Stimulated activated naive CD4-positive, alpha-beta T cell (primary cell): ENCODE measurements around the gene CUBN.

Experiments used
- DNase-seq, 6 experiments: peaks; one replicate each; lab custom pipeline; 2025; lab: John Stamatoyannopoulos, UW

Gene CUBN

GRCh38 chr10:16950656-16951601 lies 178.7 kb downstream of the CUBN start:
- no peak for DNase-seq

DNA sequence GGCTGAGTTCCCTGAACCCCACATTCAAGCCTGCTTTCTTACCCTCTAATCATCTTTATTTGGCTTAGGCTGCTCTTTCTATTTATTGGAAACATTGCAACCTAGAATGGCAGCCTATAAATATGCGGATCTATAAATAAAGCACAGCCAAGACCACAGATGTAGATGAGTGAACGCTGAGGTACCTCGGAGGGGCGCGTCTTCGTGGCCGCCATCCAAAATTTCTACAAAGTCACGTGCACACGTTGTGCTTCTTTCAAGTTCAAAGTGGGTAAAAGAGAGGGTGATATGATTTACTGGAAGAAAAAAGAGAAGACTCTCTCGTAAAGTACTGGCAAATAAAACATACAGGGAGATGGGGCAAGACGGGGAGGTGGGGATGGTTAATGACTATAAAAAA lies 179.8 kb downstream of the CUBN start:
- no peak for DNase-seq

- no peak for DNase-seq
These were observed 181.2 kb downstream of the CUBN start for GRCh38 chr10:16948361-16948760.

GRCh38 chr10:16947069-16947468 lies 182.5 kb downstream of the CUBN start:
- no peak for DNase-seq

DNA sequence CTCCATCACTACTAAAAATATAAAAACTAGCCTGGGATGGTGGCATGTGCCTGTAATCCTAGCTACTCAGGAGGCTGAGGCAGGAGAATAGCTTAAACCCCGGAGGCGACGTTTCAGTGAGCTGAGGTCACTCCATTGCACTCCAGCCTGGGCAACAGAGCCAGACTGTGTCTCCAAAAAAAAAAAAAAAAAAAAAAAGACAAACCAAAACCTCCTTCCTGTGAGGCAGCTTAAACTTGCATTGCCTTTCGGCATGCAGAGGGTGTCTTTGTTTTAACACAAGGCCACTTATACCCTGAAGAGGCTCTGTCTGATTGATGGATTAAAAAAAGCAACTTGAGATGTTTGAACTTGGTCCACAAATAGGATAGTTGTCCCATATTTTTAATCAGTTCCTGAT lies 184.0 kb downstream of the CUBN start:
- no peak for DNase-seq

GRCh38 chr10:16944986-16945385 lies 184.6 kb downstream of the CUBN start:
- DNase-seq = no peak

DNA sequence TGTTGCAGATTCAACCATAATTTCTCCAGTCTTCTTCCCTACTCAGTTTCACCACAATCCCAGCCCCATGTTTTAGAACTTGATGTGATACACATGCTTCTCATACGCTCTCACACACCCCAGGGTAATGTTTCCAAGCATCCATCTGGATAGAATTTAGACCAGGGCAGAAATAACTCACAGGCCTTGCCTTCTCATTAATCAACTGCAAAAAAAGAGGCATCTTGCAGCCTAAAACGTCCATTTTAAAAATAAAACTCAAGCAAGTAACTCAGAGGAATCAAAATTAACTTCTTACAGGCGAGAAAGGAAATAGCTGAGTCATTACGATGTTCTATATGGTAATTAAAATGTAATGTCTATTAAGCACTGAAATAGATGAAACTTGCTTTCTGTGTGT lies 185.2 kb downstream of the CUBN start:
- DNase-seq = no peak

DNA sequence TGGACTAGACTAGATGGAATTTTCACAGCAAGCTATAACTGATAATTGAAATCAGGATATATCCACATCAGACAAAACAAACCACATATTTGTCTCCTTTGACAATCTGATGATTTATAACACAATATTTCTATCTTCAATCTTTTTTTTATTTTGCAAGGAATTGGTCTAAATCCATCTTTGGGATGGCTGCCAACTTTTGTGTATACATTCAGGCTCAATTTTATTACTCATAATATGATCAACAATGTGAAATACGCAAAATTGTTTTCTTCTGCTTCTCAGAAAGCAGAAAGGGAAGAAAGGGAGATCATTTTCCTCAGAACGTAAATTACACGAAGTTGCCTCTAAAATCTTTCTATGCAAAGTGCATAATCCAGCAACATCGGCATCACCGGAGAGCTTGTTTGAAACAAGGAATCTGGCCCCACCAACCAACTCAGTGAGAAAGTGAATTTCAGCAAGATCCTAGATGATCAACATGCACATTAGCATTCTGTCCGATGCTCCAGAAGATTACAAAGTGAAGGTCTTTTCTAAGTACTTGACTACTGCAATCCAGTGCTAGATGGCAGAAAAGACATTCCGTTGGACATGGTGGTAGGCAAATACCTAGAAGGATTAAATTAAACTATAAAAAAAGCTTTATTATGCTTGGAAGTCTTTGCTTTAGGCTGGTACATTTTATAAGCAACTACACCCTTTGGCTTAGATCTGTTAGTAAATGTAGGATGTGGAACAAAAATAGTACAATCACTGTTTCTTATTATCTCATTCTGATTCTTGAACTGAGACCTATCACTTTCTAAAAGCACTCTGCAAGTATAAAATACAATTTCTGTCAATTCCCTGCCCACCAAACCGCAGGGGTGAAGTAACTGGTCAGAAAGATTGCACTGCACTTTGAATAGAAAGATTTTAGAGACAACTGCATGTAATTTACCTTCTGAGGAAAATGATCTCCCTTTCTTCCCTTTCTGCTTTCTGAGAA lies 186.0 kb downstream of the CUBN start:
- no peak for DNase-seq

DNA sequence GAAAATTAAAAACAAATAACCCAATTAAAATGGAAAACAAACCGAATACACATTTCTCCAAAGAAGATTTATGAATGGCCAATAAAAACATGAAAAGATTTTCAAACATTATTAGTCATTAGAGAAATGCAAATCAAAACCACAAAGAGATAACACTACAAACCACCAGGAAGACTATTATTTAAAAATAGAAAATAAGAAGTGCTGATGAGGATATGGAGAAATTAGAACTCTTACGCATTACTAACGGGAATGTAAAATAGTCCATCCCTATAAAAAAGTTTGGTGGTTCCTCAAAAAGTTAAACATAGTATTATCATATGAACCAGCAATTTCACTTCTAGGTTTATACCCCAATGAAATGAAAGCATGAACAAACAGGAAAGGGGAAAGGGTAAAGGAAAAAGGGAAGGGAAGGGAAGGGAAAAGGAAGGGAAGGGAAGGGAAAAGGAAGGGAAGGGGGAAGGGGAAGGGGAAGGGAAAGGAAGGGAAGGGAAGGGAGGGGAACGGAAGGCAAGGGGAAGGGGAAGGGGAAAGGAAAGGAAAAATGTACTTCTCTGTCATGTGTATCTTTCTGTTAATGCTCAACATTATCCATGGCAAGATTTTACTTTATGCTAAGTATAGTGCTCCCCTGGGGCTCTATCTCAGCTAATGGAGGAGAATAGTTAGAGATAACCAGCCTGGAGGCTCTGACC lies 187.1 kb downstream of the CUBN start:
- no peak for DNase-seq

GRCh38 chr10:16941870-16942269 lies 187.7 kb downstream of the CUBN start:
- no peak for DNase-seq

DNA sequence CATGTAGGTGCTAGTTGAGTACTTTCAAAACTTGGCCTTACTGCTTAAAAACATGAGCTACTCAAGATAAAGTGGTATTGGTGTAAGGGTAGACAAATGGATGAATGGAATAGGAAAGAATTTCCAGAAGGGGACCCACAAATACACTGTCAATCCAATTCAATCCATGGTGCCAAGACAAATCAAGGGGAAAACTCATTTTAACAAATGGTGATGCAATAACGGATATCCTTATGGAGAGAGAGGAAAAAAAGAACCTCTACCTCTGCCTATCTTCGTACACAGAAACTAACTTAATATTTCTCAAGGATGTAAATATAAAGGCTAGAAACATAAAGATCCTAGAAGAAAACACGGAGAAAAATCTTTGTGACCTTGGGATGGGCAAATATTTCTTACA lies 188.5 kb downstream of the CUBN start:
- no peak for DNase-seq

GRCh38 chr10:16938952-16939351 lies 190.7 kb downstream of the CUBN start:
- no peak for DNase-seq

DNA sequence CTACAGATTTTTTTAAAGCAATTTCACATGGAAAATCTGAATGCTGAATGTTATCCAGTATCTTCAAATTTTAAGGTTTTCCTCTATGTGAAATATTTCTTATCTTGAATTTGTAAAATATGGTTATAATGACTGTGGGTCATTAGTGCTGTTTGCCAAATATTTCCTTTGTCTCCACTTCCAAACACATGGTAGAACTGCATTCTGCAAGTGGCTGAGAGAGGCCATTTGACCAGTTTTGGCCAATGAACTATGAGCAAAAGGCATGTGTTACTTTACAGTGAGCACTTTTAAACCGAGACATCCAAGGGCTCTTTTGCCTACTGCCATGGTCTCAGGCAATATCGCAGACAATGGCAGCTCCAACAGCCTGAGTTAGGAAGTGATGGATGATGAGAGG lies 195.2 kb downstream of the CUBN start:
- no peak for DNase-seq

GRCh38 chr10:16933783-16934182 lies 195.8 kb downstream of the CUBN start:
- no peak for DNase-seq

- no peak for DNase-seq
These were observed 197.7 kb downstream of the CUBN start for GRCh38 chr10:16931930-16932329.

GRCh38 chr10:16930540-16930939 lies 199.1 kb downstream of the CUBN start:
- DNase-seq = no peak

DNA sequence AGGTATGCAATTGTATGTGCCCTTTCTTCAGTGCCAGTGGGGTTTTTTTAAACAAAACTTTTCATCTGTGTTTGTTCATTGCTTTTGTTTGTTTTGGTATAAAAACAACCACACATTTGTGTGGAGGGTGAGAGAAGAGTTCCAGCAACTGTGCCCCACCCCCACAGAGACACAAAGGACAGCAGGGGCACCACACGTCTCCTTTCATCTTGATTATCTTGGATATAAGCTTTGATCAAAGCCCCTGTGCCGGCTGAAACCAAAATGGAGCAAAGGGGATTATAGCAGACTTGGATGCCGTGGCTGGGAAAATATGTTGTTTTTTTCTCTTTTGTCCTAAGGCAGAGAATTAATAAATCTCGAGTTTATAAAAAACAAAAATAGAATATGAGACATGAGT lies 200.5 kb downstream of the CUBN start:
- DNase-seq = no peak

- DNase-seq = no peak
These were observed 202.1 kb downstream of the CUBN start for GRCh38 chr10:16927546-16927945.

DNA sequence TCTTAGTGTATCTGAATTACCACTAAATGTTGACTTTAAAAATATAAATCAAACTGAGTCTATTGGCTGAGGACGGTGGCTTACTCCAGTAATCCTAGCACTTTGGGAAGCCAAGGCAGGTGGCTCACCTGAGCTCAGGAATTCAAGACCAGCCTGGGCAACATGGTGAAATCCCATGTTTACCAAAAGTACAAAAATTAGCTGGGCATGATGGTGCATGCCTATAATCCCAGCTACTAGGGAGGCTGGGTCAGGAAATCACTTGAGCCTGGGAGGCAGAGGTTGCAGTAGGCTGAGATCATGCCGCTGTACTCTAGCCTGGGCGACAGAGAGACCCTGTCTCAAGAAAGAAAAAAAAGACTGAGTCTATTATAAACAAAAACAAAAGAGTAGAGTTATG lies 205.9 kb downstream of the CUBN start:
- DNase-seq = no peak

DNA sequence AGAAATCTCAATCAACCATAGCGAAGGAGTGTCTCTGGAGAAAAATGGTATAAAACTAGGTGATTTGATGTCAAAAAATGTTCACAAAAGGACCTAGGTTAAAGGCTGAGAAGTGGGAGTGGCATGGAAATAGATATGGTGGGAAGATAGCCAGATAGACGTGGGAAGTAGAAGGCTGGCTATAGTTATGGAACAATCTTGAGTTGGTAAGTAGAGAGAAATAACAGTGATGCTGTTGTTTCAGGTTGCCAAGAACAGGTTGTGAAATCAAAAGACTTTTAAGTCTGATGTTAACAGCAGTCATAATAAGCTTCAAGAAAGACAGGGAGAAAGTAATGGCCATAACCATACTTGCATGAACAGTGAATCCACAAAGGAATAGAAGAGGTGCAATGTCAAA lies 206.3 kb downstream of the CUBN start:
- no peak for DNase-seq

DNA sequence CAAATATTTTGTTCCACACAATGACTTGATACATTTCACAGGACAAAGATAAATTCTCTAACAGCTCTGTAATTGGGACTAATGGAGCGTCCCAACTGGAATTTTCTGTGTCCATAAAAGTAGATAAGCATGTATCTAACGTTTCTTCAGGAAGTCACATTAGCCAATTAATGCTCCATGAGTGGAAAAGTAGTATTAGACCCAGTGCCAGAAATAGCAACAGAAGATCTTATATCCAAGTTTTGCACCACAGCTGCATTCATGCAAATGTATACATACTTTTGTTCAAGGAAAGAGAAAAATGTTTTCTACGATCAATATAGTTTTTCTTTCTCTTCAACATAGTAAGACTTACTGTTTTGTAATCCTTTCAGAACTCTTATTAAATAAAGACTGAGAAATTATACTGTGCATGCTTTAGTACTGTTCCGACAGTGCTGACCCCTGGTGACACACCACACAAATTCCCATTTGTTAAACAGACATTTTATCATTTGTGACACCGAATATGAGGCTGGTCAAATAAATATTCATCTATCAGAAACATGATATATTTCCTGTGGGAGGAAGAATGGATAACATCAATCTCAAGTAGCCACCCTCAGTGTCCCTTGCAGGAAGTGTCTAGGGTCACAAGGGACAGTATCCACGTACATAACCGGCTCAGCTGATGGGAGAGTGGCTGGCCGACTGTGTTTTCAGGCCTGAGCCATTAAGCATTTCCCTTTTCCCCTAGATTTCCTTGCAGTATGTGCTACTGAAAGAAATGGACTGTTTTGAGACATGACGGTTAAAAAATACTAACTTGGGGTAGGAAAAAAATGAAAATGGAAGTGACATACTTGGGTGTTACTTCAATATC lies 210.3 kb downstream of the CUBN start:
- DNase-seq = no peak
